ENCODE measurements around the gene HHIP.

DNA sequence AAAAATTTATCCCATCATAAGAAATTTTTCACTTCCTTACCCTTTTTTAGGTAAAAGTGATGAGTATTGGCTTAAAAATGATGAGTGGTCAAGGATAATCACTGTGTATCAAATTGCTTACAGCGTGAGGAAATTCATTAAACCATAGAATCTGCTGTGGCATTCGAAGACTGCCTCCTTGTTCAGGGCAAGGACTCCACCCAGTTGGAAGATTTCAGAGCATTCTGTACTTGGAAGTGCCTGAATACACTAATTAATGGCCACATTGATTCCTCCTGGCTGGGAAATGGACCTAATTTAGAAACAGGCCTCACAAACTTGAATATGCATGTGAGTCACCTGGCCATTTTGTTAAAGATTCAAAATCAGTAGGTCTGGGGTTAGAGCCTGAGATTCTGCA, 83.2 kb downstream of the HHIP start:
- TF ChIP-seq, protein P1, sequence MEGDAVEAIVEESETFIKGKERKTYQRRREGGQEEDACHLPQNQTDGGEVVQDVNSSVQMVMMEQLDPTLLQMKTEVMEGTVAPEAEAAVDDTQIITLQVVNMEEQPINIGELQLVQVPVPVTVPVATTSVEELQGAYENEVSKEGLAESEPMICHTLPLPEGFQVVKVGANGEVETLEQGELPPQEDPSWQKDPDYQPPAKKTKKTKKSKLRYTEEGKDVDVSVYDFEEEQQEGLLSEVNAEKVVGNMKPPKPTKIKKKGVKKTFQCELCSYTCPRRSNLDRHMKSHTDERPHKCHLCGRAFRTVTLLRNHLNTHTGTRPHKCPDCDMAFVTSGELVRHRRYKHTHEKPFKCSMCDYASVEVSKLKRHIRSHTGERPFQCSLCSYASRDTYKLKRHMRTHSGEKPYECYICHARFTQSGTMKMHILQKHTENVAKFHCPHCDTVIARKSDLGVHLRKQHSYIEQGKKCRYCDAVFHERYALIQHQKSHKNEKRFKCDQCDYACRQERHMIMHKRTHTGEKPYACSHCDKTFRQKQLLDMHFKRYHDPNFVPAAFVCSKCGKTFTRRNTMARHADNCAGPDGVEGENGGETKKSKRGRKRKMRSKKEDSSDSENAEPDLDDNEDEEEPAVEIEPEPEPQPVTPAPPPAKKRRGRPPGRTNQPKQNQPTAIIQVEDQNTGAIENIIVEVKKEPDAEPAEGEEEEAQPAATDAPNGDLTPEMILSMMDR (IDR thresholded peaks at IDR 0.05; ENCODE audit: low read depth, low read length, missing input control), result no peak
- TF ChIP-seq RAD21 (IDR thresholded peaks at IDR 0.05), result no peak
- TF ChIP-seq TAF1 (conservative IDR thresholded peaks at IDR 0.05), result no peak
- TF ChIP-seq MAX (IDR thresholded peaks at IDR 0.05), result no peak
- no peak for TF ChIP-seq GABPA (IDR thresholded peaks at IDR 0.05 in 1 of 2, conservative IDR thresholded peaks at IDR 0.05 in 1 of 2)
- no peak for TF ChIP-seq EGR1 (IDR thresholded peaks at IDR 0.05; ENCODE audit: low read depth in 2 of 2)
